ENCODE results near the gene CH25H.

CH25H gene

GRCh38 chr10:89241486-89242344 lies 34.6 kb upstream of the CH25H start:
- Histone ChIP-seq H3K27ac (0 out of 2 replicates have a peak overlapping the region, but pooled peaks have one; percentile 7), H3K36me3 (no peaks in the 10 kb centered on the region), H3K4me3 (ENCODE audit: low read depth, low read length) (no peak overlapping the region), H3K9me3 (ENCODE audit: severe bottlenecking) (no peaks in the 10 kb centered on the region), H3K27me3 (ENCODE audit: insufficient read depth, low read depth, severe bottlenecking) (no peaks in the 10 kb centered on the region)
- no peak for TF ChIP-seq CTCF (IDR thresholded peaks at IDR 0.05; ENCODE audit: low read depth, low read length)
- no peak for DNase-seq

GRCh38 chr10:89241026-89241425 lies 33.9 kb upstream of the CH25H start:
- Histone ChIP-seq H3K9me3 (ENCODE audit: severe bottlenecking) (no peaks in the 10 kb centered on the region), H3K4me3 (ENCODE audit: low read depth, low read length) (no peak overlapping the region), H3K36me3 (no peaks in the 10 kb centered on the region), H3K27ac (no peak overlapping the region), H3K27me3 (ENCODE audit: insufficient read depth, low read depth, severe bottlenecking) (no peaks in the 10 kb centered on the region)
- DNase-seq, result no peak
- no peak for TF ChIP-seq CTCF (IDR thresholded peaks at IDR 0.05; ENCODE audit: low read depth, low read length)

GRCh38 chr10:89240519-89240918 lies 33.4 kb upstream of the CH25H start:
- Histone ChIP-seq H3K4me3 (ENCODE audit: low read depth, low read length) (no peak overlapping the region), H3K9me3 (ENCODE audit: severe bottlenecking) (no peaks in the 10 kb centered on the region), H3K36me3 (no peaks in the 10 kb centered on the region), H3K27ac (no peak overlapping the region), H3K27me3 (ENCODE audit: insufficient read depth, low read depth, severe bottlenecking) (no peaks in the 10 kb centered on the region)
- TF ChIP-seq CTCF (IDR thresholded peaks at IDR 0.05; ENCODE audit: low read depth, low read length), result no peak
- DNase-seq, result no peak

GRCh38 chr10:89238956-89239644 lies 32.0 kb upstream of the CH25H start:
- Histone ChIP-seq H3K36me3 (no peaks in the 10 kb centered on the region), H3K27ac (no peak overlapping the region), H3K27me3 (ENCODE audit: insufficient read depth, low read depth, severe bottlenecking) (no peaks in the 10 kb centered on the region), H3K4me3 (ENCODE audit: low read depth, low read length) (no peak overlapping the region), H3K9me3 (ENCODE audit: severe bottlenecking) (no peaks in the 10 kb centered on the region)
- peak; percentile 13; the same call in 1 of the 2 replicates for TF ChIP-seq CTCF (IDR thresholded peaks at IDR 0.05; ENCODE audit: low read depth, low read length)
- no peak for DNase-seq

- DNase-seq, result no peak
- TF ChIP-seq CTCF (IDR thresholded peaks at IDR 0.05; ENCODE audit: low read depth, low read length), result no peak
- H3K27ac ChIP-seq, result no peak overlapping the region
Measured at GRCh38 chr10:89237849-89238248, 30.7 kb upstream of the CH25H start.

More at GRCh38 chr10:89237849-89238248, 30.7 kb upstream of the CH25H start:
- H3K36me3 ChIP-seq, result no peaks in the 10 kb centered on the region
- H3K9me3 ChIP-seq (ENCODE audit: severe bottlenecking), result no peaks in the 10 kb centered on the region
- H3K27me3 ChIP-seq (ENCODE audit: insufficient read depth, low read depth, severe bottlenecking), result no peaks in the 10 kb centered on the region
- no peak overlapping the region for H3K4me3 ChIP-seq (ENCODE audit: low read depth, low read length)

Measured in WERI-Rb-1 (cell line).